HG03439 (cell line): ENCODE measurements around the gene PRKCE.

Experiments
- ATAC-seq: cut with Tn5 transposase; IDR thresholded peaks from one replicate; pipeline ENCODE4 v1.9.1; 2021; ENCODE audit warnings: mild to moderate bottlenecking, moderate library complexity; ENCODE audit not compliant: unreplicated experiment

Gene PRKCE

GRCh38 chr2:46229134-46230063 is 577.9 kb downstream of the PRKCE start:
- peak; percentile 42 for ATAC-seq

- ATAC-seq = peak; percentile 50
Measured at GRCh38 chr2:46230115-46230571, 578.7 kb downstream of the PRKCE start.

- ATAC-seq = no peak
Measured at GRCh38 chr2:46230677-46231425, 579.4 kb downstream of the PRKCE start.

GRCh38 chr2:46231721-46232120 is 580.2 kb downstream of the PRKCE start:
- ATAC-seq = no peak

GRCh38 chr2:46232860-46233259 is 581.4 kb downstream of the PRKCE start:
- ATAC-seq = no peak

GRCh38 chr2:46236006-46236875 is 584.8 kb downstream of the PRKCE start:
- no peak for ATAC-seq

- no peak for ATAC-seq
Measured at GRCh38 chr2:46236876-46237859, 585.7 kb downstream of the PRKCE start.
